Heart right ventricle (tissue), 16 donors: Measurements from ENCODE around the gene C19orf47. TPM values are rescaled to one million over a fixed set of nuclear protein-coding genes. Genes with fewer than 3 reads are reported as not detected.

Experiments used
- ATAC-seq, 8 donors: fragments of 200-7000 bp; cut with Tn5 transposase; one replicate each; pipeline ENCODE4 v1.9.1; 2020; ENCODE audit warnings: mild to moderate bottlenecking in 8 of 8, moderate library complexity in 8 of 8, moderate number of reproducible peaks in 1 of 8
- DNase-seq, 2 donors: peaks; one replicate each; pipeline ENCODE4 v3.0.0-alpha.2; 2020
- H3K27ac ChIP-seq, 10 donors: fragments of 200-600 bp; sonication (generic) in 2 of 10; one replicate each; pipeline versions ENCODE4 v1.5.0 to v1.8.0; 2020 to 2022; ENCODE audit warnings: mild to moderate bottlenecking in 3 of 10
- H3K27me3 ChIP-seq, 7 donors: fragments of 200-600 bp; one replicate each; pipeline ENCODE4 v1.8.0; 2021 to 2022; ENCODE audit warnings: mild to moderate bottlenecking in 2 of 7
- H3K36me3 ChIP-seq, 9 donors: fragments of 200-600 bp; sonication (generic) in 1 of 9; one replicate each; pipeline versions ENCODE4 v1.5.0 to v1.8.0; 2020 to 2022; ENCODE audit warnings: mild to moderate bottlenecking in 2 of 9
- H3K4me1 ChIP-seq, 9 donors: fragments of 200-600 bp; sonication (generic) in 1 of 9; one replicate each; pipeline versions ENCODE4 v1.5.0 to v1.8.0; 2020 to 2022; ENCODE audit warnings: mild to moderate bottlenecking in 4 of 9
- H3K4me3 ChIP-seq, 10 donors: fragments of 200-600 bp; sonication (generic) in 2 of 10; one replicate each; pipeline versions ENCODE4 v1.5.0 to v1.8.0; 2020 to 2022; ENCODE audit warnings: mild to moderate bottlenecking in 7 of 10, moderate library complexity in 2 of 10
- H3K9me3 ChIP-seq, 11 donors: fragments of 200-600 bp in 10 of 11; sonication (generic) in 2 of 11; one replicate each; pipeline versions ENCODE4 v1.5.0 to v1.8.0; 2013 to 2022; ENCODE audit warnings: mild to moderate bottlenecking in 2 of 11, control low read depth in 1 of 11, moderate library complexity in 1 of 11
- WGBS, 2 donors: extraction: QIAGEN DNeasy Blood & Tissue Kit; methylation state at CpG; one replicate each; pipeline ENCODE4 v1.1.7; 2013; ENCODE audit warnings: inconsistent platforms in 1 of 2; 5-methylcytosine and 5-hydroxymethylcytosine counted together
- intact Hi-C, 10 donors: fragments of 100-400 bp; cut with DNase I; formaldehyde crosslinking; loops; one replicate each; pipeline versions ENCODE4 v1.11.1 to v1.14.2; 2022
- polyA plus RNA-seq, 2 donors: library from polyadenylated mRNA; stranded (reverse); fragments of 200-250 nt; gene quantifications; one replicate each; pipeline ENCODE4 v1.2.3, GENCODE V29; 2013
- total RNA-seq, 10 donors: library from RNA; stranded (reverse); fragmentation: NEBNext Ultra II Directional in 3 of 10; extraction: Animal tissue kit (Norgen Biotek cat#: 25700) in 3 of 10; gene quantifications; one replicate each; pipeline versions ENCODE4 v1.2.1 to v1.2.4, GENCODE V29; 2021 to 2023
- TF ChIP-seq, protein P1 (sequence below), 9 donors: fragments of 200-600 bp; sonication (generic) in 2 of 9; IDR thresholded peaks; one replicate each; pipeline versions ENCODE4 v1.5.0 to v1.8.0; 2021 to 2022; ENCODE audit warnings: antibody characterized with exemption in 9 of 9, mild to moderate bottlenecking in 5 of 9, moderate library complexity in 1 of 9
- donor health status: Arrhythmogenic right ventricular cardiomyopathy.
- donor health status: ischemic (EF 13 %, LVEDD 7.1; RV severe dilation, severe dysfunction).
- donor health status: healthy with polysubstance abuse.
- donor health status: DM: no; HTN: yes; CAD: no.
- donor health status: DM: no; HTN: no; CAD: no.
- donor health status: ischemic (EF 25% LVEDD 6.9; RV normal size, moderate dysfunction).
- donor health status: ischemic (EF 25% LVEDD 5.7; RV mildly dilated, moderate dysfunction).
- donor health status: healthy.
- donor health status: DM: yes; HTN: yes; CAD: no.
- donor health status: Ischemic cardiomyopathy.
- donor health status: ischemic (EF 35%, LVEDD 5.7; RV mildly dilated, moderate dysfunction).
- donor health status: nonischemic (EF 11% LVEDD 7.7; RV severe dilation, severe dysfunction).
- donor health status: DM: yes; HTN: yes; CAD: no.
- donor health status: PGD.
- donor health status: ischemic (EF 29% LVEDD 5.4; RV normal size, mild dysfunction).
- donor health status: nonischemic (EF 23%, LVEDD 6.1; RV moderate dilation, normal function).

The C19orf47 gene
- total and polyA plus RNA-seq, 12 donors = 138 to 347 (median 150) TPM

DNA sequence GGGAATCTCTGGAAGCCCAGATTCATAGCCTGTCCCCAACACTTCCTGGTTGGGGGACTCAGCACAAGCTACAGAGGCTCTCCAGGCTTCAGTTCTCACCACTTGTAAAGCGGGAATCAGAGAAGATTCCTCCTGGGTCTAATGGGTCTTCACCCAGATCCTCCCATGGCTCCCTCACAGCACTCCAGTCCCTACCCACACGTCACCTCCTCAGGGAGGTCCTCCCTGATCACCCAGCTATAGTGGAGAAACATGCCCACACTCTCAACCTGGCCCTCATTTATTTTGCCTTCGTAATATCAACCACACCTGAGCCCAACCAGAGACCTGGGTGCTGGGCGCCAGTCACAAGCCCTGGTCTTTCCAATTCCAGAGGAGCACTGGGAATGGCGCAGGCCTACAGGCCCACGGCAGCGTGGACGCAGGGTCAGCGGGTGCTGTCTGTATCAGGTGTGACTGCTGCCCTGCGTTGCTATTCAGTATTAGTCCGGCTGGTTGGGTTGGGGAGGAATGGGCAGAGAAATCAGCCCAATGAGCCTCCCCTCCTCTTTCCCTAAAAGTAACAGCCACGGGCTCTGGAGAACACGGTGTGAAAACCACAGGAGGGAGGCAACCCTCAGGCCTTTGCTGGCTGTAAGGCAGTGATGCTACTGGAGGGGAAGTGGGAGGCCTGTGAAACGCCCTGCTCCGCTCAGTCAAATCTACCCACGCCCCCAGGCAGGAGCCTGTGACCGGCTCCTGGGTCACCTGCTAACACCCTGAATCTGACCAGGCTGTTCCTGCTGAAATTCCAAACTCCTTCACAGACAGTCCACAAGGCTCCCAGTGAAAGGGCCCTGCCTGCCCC lies 68.2 kb downstream of the C19orf47 start:
- DNase-seq (no peak), ATAC-seq (no peak)
- no peaks in the 10 kb centered on the region for H3K27me3 ChIP-seq
- H3K9me3 ChIP-seq = no peaks in the 10 kb centered on the region
- H3K4me1 ChIP-seq = peaks cover 37 to 89% (median 79%) of the 10 kb centered on the region in 9 donors
- WGBS, 2 donors = 74 to 75% methylated on average over 17 of the region's 17 CpGs
- TF ChIP-seq, protein P1, sequence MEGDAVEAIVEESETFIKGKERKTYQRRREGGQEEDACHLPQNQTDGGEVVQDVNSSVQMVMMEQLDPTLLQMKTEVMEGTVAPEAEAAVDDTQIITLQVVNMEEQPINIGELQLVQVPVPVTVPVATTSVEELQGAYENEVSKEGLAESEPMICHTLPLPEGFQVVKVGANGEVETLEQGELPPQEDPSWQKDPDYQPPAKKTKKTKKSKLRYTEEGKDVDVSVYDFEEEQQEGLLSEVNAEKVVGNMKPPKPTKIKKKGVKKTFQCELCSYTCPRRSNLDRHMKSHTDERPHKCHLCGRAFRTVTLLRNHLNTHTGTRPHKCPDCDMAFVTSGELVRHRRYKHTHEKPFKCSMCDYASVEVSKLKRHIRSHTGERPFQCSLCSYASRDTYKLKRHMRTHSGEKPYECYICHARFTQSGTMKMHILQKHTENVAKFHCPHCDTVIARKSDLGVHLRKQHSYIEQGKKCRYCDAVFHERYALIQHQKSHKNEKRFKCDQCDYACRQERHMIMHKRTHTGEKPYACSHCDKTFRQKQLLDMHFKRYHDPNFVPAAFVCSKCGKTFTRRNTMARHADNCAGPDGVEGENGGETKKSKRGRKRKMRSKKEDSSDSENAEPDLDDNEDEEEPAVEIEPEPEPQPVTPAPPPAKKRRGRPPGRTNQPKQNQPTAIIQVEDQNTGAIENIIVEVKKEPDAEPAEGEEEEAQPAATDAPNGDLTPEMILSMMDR (IDR thresholded peaks at IDR 0.05) = no peak
- peak overlapping the region in 6 of 10 donors; percentile 3 to 43 (median 36) for H3K4me3 ChIP-seq
- peaks cover 0 to 11% (median 0%) of the 10 kb centered on the region in 9 donors for H3K36me3 ChIP-seq
- intact Hi-C loops = loop anchor here in 1 of 10 donors (5.0 kb wide), 1 partner anchor 48 kb away; no protein-coding TSS in a partner anchor
- H3K27ac ChIP-seq = peak overlapping the region; percentile 31 to 95 (median 82)

DNA sequence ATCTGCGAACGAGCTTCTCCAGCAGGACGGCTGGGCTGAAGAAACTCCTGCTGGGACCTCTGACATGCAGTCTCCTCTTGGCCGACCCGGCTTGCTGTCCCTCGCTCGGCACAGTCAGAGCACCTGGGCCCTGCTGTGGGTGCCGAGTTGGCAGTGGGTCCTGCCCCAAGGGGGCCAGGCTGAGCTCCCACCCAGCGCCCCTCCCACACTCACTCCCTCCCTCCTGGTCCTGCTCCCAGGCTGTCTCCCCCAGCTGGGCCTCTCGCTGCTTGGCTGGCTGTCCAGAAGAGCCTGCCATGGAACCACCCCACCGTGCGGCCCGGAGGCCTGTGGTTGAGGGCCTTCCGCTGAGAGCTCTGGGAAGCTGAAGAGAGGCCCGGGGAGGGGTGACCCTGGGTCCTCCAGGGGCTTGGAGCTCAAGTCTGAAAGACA lies 69.1 kb downstream of the C19orf47 start:
- DNase-seq = peak; percentile 79 to 80
- Histone ChIP-seq H3K27me3 (no peaks in the 10 kb centered on the region), H3K36me3 (peaks cover 0 to 11% (median 0%) of the 10 kb centered on the region in 9 donors), H3K4me3 (peak overlapping the region in 7 of 10 donors; percentile 3 to 43 (median 36)), H3K9me3 (no peaks in the 10 kb centered on the region), H3K27ac (peak overlapping the region in 9 of 10 donors; percentile 64 to 95 (median 84)), H3K4me1 (peaks cover 45 to 95% (median 85%) of the 10 kb centered on the region in 9 donors)
- peak; percentile 70 to 89 (median 82) for ATAC-seq
- WGBS, 2 donors = 19 to 37% methylated on average over 15 of the region's 15 CpGs
- intact Hi-C loops = no loop called here
- TF ChIP-seq, protein P1 (IDR thresholded peaks at IDR 0.05) = peak in 3 of 9 donors; percentile 37 to 47 (median 37)

DNA sequence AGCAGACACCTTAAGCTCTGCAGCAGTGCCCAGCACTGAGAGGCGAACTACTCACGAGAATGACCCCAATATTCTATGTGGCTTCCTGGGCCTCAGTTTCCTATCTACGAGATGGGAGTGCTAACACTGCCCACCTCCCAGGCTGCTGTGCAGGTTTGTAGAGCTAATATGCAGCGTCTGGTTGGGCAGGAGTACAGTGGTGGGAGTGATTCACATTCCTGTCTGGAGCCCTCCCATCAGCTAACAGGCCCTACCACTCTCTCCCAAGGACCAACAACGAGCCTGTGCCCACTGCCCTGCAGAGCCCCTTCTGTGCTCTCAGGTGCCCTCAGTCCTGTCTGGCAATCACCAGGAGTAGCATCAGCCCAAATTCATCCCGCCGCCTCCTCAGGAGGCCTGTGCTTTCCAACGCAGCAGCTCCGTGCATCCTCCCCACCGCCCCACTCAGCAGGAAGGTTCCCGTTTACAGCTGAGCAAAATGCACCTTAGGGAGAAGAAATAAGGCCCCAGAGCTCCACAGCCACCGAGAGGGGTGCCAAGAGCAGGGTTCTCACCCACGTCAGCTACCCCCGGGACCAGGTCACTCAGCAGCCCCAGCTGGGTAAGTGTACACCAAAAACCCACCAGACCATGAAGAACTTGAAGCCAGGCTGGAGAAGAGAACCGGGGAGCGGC lies 69.7 kb downstream of the C19orf47 start:
- TF ChIP-seq, protein P1 (IDR thresholded peaks at IDR 0.05) = no peak
- peaks cover 46 to 95% (median 85%) of the 10 kb centered on the region in 9 donors for H3K4me1 ChIP-seq
- DNase-seq = no peak
- H3K27ac ChIP-seq = peak overlapping the region in 9 of 10 donors; percentile 64 to 95 (median 84)
- no peak for ATAC-seq
- H3K9me3 ChIP-seq = no peaks in the 10 kb centered on the region
- peak overlapping the region in 7 of 10 donors; percentile 3 to 43 (median 36) for H3K4me3 ChIP-seq
- WGBS, 2 donors = 58 to 65% methylated on average over 16 of the region's 16 CpGs
- H3K27me3 ChIP-seq = no peaks in the 10 kb centered on the region
- intact Hi-C loops = no loop called here
- H3K36me3 ChIP-seq = peaks cover 0 to 11% (median 0%) of the 10 kb centered on the region in 9 donors

DNA sequence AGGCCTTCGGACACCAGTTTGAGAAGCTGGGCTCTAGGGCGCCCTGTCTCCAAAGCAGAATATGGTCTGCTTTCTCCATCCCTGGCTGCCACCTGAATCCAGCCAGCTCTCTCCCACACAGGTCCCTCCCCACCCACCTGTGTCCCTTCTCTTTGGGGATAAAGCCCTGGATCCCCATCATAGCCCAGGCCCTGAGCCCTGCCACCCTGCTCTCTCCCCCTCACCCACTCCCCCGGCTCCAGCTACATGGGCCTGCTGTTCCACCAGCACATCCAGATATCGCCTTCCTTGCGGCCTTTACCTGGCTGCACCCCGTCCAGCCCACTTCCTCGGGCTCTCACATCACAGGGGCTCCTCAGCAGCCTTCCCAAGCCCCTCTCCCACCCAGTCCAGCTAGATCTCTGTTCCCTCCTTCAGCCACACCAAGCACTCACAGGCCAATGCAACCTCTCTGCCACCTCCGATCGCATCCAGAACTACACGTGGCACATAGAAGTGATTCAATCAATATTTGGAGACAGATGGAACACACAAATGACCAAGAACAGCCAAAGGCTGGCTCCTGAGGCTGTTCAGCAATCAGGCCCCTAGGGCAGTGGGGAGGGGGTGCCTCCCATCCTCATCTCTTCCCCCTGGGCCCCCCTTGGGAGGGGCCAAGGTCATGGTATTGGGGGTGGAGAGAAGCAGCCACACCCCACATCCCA lies 70.7 kb downstream of the C19orf47 start:
- Histone ChIP-seq H3K27ac (peak overlapping the region in 5 of 10 donors; percentile 8 to 95 (median 79)), H3K4me3 (no peak overlapping the region), H3K27me3 (no peaks in the 10 kb centered on the region), H3K36me3 (peaks cover 0 to 11% (median 0%) of the 10 kb centered on the region in 9 donors), H3K9me3 (no peaks in the 10 kb centered on the region), H3K4me1 (peaks cover 42 to 95% (median 80%) of the 10 kb centered on the region in 9 donors)
- ATAC-seq (no peak), DNase-seq (no peak)
- TF ChIP-seq, protein P1 (IDR thresholded peaks at IDR 0.05) = no peak
- 79 to 81% methylated on average over 10 of the region's 10 CpGs for WGBS, 2 donors
- intact Hi-C loops = no loop called here
